Measurements from ENCODE around the gene MEF2C.

- TF ChIP-seq CTCF (IDR thresholded peaks at IDR 0.05; ENCODE audit: insufficient read depth, low read depth, low read length) (no peak), EZH2 (IDR thresholded peaks at IDR 0.05; ENCODE audit: insufficient read depth, low read length) (no peak)
Measured at GRCh38 chr5:88813805-88814575, 69.0 kb downstream of the MEF2C start.
